HUES6 (cell line): ENCODE measurements around the gene MGAT5B.

Experiments used
- H3K27ac ChIP-seq: 2 replicates; pipeline ENCODE4 v1.7.0; 2013; ENCODE audit warnings: low read depth, mild to moderate bottlenecking, low read length, inconsistent platforms
- H3K27me3 ChIP-seq: 2 replicates; pipeline ENCODE4 v1.6.1; 2013; ENCODE audit warnings: low read length; ENCODE audit not compliant: control insufficient read depth, insufficient read depth
- H3K36me3 ChIP-seq: 2 replicates; pipeline ENCODE4 v1.6.1; 2013; ENCODE audit warnings: low read length; ENCODE audit not compliant: control insufficient read depth, insufficient read depth
- H3K4me1 ChIP-seq: 2 replicates; pipeline ENCODE4 v1.6.1; 2013; ENCODE audit warnings: low read length; ENCODE audit not compliant: control insufficient read depth, insufficient read depth
- H3K4me3 ChIP-seq: 2 replicates; pipeline ENCODE4 v1.5.1; 2013; ENCODE audit warnings: low read depth, low read length
- H3K9ac ChIP-seq: one replicate; pipeline ENCODE4 v1.6.1; 2013; ENCODE audit warnings: mild to moderate bottlenecking, low read length
- H3K9me3 ChIP-seq: 2 replicates; pipeline ENCODE4 v1.6.1; 2013; ENCODE audit warnings: low read depth, low read length; ENCODE audit not compliant: control insufficient read depth, insufficient read depth

MGAT5B gene

GRCh38 chr17:76905036-76905435 lies 36.8 kb downstream of the MGAT5B start:
- Histone ChIP-seq H3K27ac (no peak overlapping the region), H3K27me3 (no peaks in the 10 kb centered on the region), H3K36me3 (no peaks in the 10 kb centered on the region), H3K4me3 (no peak overlapping the region), H3K4me1 (peaks cover 4% of the 10 kb centered on the region; the same call in 1 of the 2 replicates), H3K9me3 (no peaks in the 10 kb centered on the region), H3K9ac (no peak overlapping the region)

GRCh38 chr17:76905836-76906235 lies 37.6 kb downstream of the MGAT5B start:
- H3K27ac ChIP-seq = no peak overlapping the region
- peaks cover 4% of the 10 kb centered on the region; the same call in 1 of the 2 replicates for H3K4me1 ChIP-seq
- H3K27me3 ChIP-seq = no peaks in the 10 kb centered on the region
- no peaks in the 10 kb centered on the region for H3K9me3 ChIP-seq
- no peak overlapping the region for H3K9ac ChIP-seq
- H3K4me3 ChIP-seq = no peak overlapping the region
- no peaks in the 10 kb centered on the region for H3K36me3 ChIP-seq

DNA sequence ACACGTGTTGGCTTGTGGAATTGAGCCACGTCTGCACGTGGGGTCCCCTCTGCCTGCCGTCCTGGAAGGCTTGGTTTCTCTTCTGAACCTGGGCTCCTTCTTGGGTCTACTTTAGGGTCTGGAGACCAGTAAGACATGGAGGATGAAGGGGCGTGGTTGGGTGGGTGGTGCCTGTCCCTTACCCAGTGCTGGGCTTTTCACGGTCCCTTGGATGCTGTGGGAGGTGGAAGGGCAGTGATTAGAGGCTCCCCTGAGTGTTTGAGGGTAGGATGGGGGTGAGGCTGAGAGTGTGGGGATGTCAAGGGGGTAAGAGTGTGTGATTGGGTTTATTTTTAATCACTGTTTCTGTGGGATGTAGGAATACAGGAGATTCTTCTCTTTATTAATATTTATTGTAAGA lies 38.3 kb downstream of the MGAT5B start:
- no peak overlapping the region for H3K27ac ChIP-seq
- H3K9ac ChIP-seq = no peak overlapping the region
- no peaks in the 10 kb centered on the region for H3K27me3 ChIP-seq
- peaks cover 4% of the 10 kb centered on the region; the same call in 1 of the 2 replicates for H3K4me1 ChIP-seq
- no peaks in the 10 kb centered on the region for H3K36me3 ChIP-seq
- H3K4me3 ChIP-seq = no peak overlapping the region
- H3K9me3 ChIP-seq = no peaks in the 10 kb centered on the region

DNA sequence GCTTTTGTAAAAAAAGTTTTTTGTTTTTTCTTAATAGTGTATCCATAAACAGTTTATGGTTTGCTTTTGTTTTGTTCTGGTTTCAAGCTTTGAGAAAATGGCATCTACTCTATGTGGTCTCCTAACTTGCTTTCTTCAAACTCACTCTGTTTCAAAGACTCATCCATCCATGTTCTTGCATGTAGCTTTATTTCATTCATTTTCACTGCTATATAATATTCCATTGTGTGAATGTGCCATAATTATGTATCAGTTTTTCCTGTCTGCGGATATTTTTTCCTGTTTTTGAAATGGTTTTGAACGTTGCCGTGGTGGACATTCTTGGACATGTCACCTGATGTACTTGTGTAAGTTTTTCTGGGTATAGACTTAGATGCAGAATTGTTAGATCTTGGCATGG lies 39.1 kb downstream of the MGAT5B start:
- H3K27ac ChIP-seq = no peak overlapping the region
- no peaks in the 10 kb centered on the region for H3K27me3 ChIP-seq
- H3K9me3 ChIP-seq = no peaks in the 10 kb centered on the region
- no peak overlapping the region for H3K4me3 ChIP-seq
- no peaks in the 10 kb centered on the region for H3K36me3 ChIP-seq
- H3K4me1 ChIP-seq = peaks cover 4% of the 10 kb centered on the region; the same call in 1 of the 2 replicates
- H3K9ac ChIP-seq = no peak overlapping the region

DNA sequence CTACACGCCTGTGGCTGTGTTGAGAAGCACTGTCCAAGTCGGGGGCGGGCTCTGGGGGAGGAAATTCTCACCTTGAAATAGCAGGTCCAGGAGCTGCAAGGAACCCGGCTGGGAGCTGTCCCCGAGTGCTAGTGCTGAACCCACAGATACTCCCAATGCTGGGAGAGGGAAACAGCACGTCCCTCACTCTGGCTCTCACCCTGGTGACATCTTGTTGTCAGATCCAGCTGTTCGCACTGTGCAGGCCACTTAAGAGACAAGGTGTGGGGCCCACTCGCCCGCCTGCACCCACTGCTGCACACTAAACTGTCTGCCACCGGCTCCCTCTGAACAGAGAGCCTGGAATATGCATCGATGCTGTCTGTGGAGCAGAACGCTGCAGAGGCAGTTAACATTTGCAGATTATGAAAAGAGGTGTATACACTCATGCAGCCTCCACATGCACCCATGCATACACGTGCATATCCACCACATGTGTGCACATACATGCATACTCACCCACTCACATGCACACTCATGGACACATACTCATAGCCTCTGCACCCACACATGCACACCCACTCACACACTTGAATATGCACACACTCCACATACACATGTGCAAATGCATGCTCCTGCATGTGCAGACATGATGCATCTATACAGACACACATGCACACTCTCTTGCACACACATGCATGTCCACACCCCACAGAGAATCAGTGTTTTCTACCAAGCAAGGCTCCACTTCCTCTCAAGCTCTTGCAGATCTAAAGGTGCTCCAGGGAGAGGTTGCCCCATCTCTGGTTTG lies 42.0 kb downstream of the MGAT5B start:
- no peaks in the 10 kb centered on the region for H3K9me3 ChIP-seq
- H3K27ac ChIP-seq = no peak overlapping the region
- H3K27me3 ChIP-seq = no peaks in the 10 kb centered on the region
- peaks cover 4% of the 10 kb centered on the region; the same call in 1 of the 2 replicates for H3K4me1 ChIP-seq
- H3K9ac ChIP-seq = no peak overlapping the region
- H3K36me3 ChIP-seq = no peaks in the 10 kb centered on the region
- H3K4me3 ChIP-seq = no peak overlapping the region

- Histone ChIP-seq H3K4me1 (peaks cover 4% of the 10 kb centered on the region; the same call in 1 of the 2 replicates), H3K9me3 (no peaks in the 10 kb centered on the region), H3K27me3 (no peaks in the 10 kb centered on the region), H3K27ac (no peak overlapping the region), H3K36me3 (no peaks in the 10 kb centered on the region), H3K4me3 (no peak overlapping the region), H3K9ac (no peak overlapping the region)
Observed at GRCh38 chr17:76911299-76912017, 43.3 kb downstream of the MGAT5B start.

- H3K9me3 ChIP-seq = no peaks in the 10 kb centered on the region
- H3K27me3 ChIP-seq = no peaks in the 10 kb centered on the region
Observed at GRCh38 chr17:76912421-76913164, 44.4 kb downstream of the MGAT5B start.

DNA sequence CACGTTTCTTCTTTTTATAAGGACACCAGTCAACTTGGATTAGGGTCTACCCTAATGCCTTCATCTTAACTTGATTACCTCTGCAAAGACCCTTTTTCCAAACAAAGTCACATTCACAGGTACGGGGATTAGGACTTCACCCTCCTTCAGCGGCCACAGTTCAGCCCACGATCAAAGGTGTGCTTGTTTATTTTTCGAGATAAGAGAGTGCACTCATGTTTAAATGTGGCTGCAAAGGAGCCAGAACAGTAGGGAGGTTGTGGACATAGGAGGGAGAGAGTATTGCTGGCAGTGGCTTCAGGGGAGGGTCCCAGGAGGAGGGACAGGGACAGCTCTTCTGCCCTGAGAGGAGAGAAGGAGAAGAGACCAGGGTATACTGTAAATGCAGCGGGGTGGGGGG lies 46.7 kb downstream of the MGAT5B start:
- Histone ChIP-seq H3K9ac (no peak overlapping the region), H3K27me3 (no peaks in the 10 kb centered on the region), H3K4me1 (0 out of 2 replicates have a peak, but pooled peaks cover under 1% of the 10 kb centered on the region), H3K36me3 (no peaks in the 10 kb centered on the region), H3K27ac (no peak overlapping the region), H3K9me3 (no peaks in the 10 kb centered on the region), H3K4me3 (no peak overlapping the region)

More at GRCh38 chr17:76912421-76913164, 44.4 kb downstream of the MGAT5B start:
- H3K4me1 ChIP-seq = peaks cover 4% of the 10 kb centered on the region; the same call in 1 of the 2 replicates
- no peak overlapping the region for H3K4me3 ChIP-seq
- H3K9ac ChIP-seq = no peak overlapping the region
- H3K36me3 ChIP-seq = no peaks in the 10 kb centered on the region
- no peak overlapping the region for H3K27ac ChIP-seq

DNA sequence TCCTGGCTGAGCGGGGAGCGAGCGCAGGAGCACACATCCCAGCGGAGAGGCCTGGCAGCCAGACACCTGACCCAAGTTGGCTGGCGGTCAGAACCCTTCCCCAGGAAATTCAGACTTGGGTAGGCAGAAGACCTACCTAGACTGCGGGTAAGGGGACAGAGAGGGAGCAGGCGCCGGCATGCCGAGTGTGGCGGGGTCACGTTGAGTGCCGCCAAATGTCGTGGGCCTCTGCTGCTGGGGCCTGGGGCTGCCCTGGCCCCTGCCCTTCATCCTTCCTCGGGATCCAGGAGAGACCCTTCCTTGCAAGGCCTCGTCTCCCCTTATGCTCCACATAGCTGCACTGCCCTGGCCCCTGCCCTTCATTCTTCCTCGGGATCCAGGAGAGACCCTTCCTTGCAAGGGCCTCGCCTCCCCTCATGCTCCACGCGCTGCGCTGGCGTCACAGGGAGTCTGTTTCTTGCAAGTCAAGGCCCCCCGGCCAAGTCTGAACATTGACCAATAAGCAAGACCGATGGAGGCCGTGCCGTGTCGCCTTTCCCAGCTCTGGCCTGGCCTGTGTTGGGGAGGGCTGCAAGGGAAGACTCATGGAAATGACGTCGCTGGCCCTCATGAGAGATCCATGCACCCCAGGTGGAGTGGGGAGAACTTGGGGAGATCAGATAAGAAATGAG lies 47.8 kb downstream of the MGAT5B start:
- Histone ChIP-seq H3K9ac (no peak overlapping the region), H3K36me3 (no peaks in the 10 kb centered on the region), H3K4me3 (no peak overlapping the region), H3K4me1 (peaks cover 8% of the 10 kb centered on the region; the same call in 1 of the 2 replicates), H3K9me3 (no peaks in the 10 kb centered on the region), H3K27me3 (no peaks in the 10 kb centered on the region), H3K27ac (no peak overlapping the region)

- Histone ChIP-seq H3K9ac (no peak overlapping the region), H3K36me3 (no peaks in the 10 kb centered on the region), H3K4me3 (no peak overlapping the region), H3K4me1 (peaks cover 8% of the 10 kb centered on the region; the same call in 1 of the 2 replicates), H3K27ac (no peak overlapping the region), H3K27me3 (no peaks in the 10 kb centered on the region), H3K9me3 (no peaks in the 10 kb centered on the region)
Observed at GRCh38 chr17:76917829-76918228, 49.6 kb downstream of the MGAT5B start.
